Measurements from ENCODE around the gene SEC22A.

Gene SEC22A

DNA sequence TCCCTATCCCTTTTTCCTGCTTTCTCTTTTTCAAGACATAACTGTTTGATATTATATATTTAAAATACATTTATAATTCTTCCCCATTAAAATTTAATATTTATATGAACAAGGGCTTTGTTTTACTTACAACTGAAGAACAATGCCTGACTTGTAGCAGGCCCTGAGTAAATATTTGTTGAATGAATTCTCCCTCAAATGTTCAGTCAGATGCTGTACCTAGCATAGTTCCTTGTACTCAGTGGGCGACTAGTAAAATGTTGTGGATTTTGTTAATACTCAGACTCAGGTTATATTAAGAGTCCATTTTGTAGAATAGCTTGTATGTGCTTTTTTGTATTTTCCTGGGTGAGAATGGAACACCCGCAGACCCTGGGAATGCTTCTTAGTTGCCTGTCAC lies 69.1 kb downstream of the SEC22A start:
- DNase-seq (ENCODE audit: extremely low spot score) = no peak
- TF ChIP-seq CTBP1 (IDR thresholded peaks at IDR 0.05; ENCODE audit: borderline replicate concordance) (no peak), TARDBP (IDR thresholded peaks at IDR 0.05) (no peak)
- CTCF ChIA-PET = no interaction called here
- POLR2A ChIA-PET = no interaction called here

DNA sequence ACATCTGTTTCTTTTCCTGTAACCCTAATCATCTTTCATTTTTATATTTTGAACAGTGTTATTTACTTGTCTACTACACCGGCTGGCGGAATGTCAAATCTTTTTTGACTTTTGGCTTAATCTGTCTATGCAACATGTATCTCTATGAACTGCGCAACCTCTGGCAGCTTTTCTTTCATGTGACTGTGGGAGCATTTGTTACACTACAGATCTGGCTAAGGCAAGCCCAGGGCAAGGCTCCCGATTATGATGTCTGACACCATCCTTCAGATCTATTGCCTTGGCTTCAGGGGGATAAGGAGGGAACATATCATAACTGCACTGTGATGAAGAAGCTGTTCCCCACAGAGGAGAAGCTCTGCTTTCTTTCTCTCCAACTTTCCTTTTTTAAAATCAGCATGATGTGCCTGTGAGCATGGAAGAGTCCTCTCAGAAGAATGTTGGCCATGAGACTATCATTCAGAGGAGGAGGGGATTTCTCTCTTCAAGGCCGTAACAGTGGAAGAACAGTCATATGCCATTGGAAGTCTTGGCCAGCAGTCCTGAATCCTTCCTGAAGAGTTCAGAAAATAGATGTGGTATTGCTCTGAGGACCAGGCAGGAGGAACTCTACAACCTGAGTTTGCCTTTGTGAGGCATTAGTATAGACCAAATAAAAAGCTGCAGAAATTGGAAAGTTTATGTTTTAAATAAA lies 69.9 kb downstream of the SEC22A start:
- ChIA-PET CTCF (interaction anchor here (0.7 kb wide), 1 partner anchor 36 kb away, joined by 3 read pairs; no protein-coding TSS in a partner anchor), POLR2A (no interaction called here)
- no peak for DNase-seq (ENCODE audit: extremely low spot score)
- TF ChIP-seq BHLHE40 (IDR thresholded peaks at IDR 0.05; ENCODE audit: borderline replicate concordance) (no peak), NFRKB (IDR thresholded peaks at IDR 0.05) (no peak), CTBP1 (IDR thresholded peaks at IDR 0.05; ENCODE audit: borderline replicate concordance) (no peak), LEF1 (IDR thresholded peaks at IDR 0.05; ENCODE audit: borderline replicate concordance) (no peak), SUZ12 (IDR thresholded peaks at IDR 0.05) (no peak), FOXA1 (IDR thresholded peaks at IDR 0.05) (no peak), ELF4 (IDR thresholded peaks at IDR 0.05) (no peak), HDGF (IDR thresholded peaks at IDR 0.05; ENCODE audit: borderline replicate concordance) (no peak), TARDBP (IDR thresholded peaks at IDR 0.05) (no peak), FOXM1 (IDR thresholded peaks at IDR 0.05; ENCODE audit: borderline replicate concordance) (no peak), SP1 (IDR thresholded peaks at IDR 0.05) (no peak), L3MBTL2 (conservative IDR thresholded peaks at IDR 0.05) (no peak), ZNF384 (IDR thresholded peaks at IDR 0.05) (no peak), FOXK2 (IDR thresholded peaks at IDR 0.05) (no peak), ARNT (IDR thresholded peaks at IDR 0.05) (no peak)
- TF ChIP-seq, protein P1, sequence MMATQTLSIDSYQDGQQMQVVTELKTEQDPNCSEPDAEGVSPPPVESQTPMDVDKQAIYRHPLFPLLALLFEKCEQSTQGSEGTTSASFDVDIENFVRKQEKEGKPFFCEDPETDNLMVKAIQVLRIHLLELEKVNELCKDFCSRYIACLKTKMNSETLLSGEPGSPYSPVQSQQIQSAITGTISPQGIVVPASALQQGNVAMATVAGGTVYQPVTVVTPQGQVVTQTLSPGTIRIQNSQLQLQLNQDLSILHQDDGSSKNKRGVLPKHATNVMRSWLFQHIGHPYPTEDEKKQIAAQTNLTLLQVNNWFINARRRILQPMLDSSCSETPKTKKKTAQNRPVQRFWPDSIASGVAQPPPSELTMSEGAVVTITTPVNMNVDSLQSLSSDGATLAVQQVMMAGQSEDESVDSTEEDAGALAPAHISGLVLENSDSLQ (IDR thresholded peaks at IDR 0.05) = no peak

DNA sequence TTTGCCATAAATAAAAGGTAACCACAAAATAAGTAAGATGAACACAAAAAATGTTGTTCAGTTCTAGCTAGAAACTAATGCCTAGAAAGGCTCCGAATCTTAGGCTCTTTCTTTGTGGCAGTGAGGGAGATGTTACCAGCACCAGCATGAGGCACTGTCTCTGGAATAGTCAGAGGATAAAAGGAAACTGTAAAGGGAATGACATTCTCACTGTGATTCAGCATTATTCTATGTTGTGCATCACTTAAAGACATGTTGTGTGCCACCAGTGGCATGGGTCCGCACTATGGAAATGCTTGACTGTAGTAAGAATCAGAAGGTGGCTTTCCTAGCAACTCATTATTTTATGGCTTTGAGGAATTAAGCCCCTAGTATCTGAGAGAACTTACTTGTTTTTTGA lies 70.8 kb downstream of the SEC22A start:
- DNase-seq (ENCODE audit: extremely low spot score) = no peak
- ChIA-PET POLR2A (no interaction called here), CTCF (interaction anchor here (0.7 kb wide), 1 partner anchor 35 kb away, joined by 3 read pairs; no protein-coding TSS in a partner anchor)
- no peak for TF ChIP-seq LEF1 (IDR thresholded peaks at IDR 0.05; ENCODE audit: borderline replicate concordance)

DNA sequence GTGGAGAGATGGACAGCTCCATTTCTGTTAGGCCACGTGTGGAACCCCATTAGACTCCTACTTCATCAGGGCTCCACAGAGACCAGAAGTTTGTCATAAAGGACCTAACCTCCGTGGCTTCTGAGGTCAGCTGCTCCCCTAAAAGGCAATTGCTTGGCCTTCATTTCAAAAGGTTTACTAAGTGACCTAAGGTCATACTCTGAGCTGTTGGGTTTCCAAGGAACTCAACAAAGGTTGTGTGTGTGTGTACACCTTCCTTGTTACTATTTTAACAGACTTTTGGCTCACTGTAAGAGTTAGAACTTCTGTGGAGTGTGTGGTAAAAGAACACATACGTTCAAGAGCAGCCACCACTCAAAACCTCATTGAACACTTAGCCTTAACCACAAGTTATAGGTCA lies 73.9 kb downstream of the SEC22A start:
- POLR2A ChIA-PET = no interaction called here
- DNase-seq (ENCODE audit: extremely low spot score) = no peak
- TF ChIP-seq LEF1 (IDR thresholded peaks at IDR 0.05; ENCODE audit: borderline replicate concordance) (no peak), HDGF (IDR thresholded peaks at IDR 0.05; ENCODE audit: borderline replicate concordance) (no peak), CTBP1 (IDR thresholded peaks at IDR 0.05; ENCODE audit: borderline replicate concordance) (no peak)
- CTCF ChIA-PET = no interaction called here

DNA sequence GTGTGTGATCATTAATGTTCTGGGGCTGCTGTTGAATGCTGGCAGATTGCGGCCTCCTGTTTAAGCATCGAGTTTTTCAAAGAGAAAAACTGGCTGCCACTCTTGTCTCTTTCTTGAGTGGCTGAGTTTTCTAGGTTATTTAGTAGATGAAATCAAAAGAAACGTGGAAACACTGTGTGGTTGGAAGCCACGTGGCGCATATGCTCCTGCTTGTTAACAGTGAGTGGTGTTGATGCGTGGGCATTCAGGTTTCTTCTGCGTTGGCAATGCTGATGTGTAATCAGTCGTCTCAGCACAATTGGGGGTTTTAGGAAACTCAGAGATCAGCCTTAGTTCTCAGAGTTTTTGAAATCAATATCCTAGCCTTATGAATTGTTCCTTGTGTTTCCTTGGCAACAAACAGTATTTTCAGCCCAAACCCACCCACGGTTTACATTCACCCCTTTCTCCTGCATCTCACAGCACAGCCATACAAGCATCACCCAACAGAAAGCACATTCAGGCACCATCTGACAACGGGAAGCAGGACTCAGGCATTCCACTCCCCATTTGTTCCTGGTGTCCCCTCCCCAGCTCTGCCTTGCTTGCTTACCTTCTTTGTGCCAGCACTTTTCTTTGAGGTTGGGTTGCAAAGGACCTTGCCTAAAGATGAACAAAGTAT lies 74.7 kb downstream of the SEC22A start:
- POLR2A ChIA-PET = no interaction called here
- no peak for DNase-seq (ENCODE audit: extremely low spot score)
- TF ChIP-seq, protein P1 (IDR thresholded peaks at IDR 0.05) = no peak
- no peak for TF ChIP-seq LEF1 (IDR thresholded peaks at IDR 0.05; ENCODE audit: borderline replicate concordance)
- TF ChIP-seq ZNF384 (IDR thresholded peaks at IDR 0.05) = no peak
- TF ChIP-seq FOXM1 (IDR thresholded peaks at IDR 0.05; ENCODE audit: borderline replicate concordance) = no peak
- no peak for TF ChIP-seq TARDBP (IDR thresholded peaks at IDR 0.05)
- TF ChIP-seq SP1 (IDR thresholded peaks at IDR 0.05) = no peak
- no peak for TF ChIP-seq CTBP1 (IDR thresholded peaks at IDR 0.05; ENCODE audit: borderline replicate concordance)
- no peak for TF ChIP-seq NFRKB (IDR thresholded peaks at IDR 0.05)
- TF ChIP-seq ARNT (IDR thresholded peaks at IDR 0.05) = no peak
- TF ChIP-seq HDGF (IDR thresholded peaks at IDR 0.05; ENCODE audit: borderline replicate concordance) = no peak
- TF ChIP-seq FOXA1 (IDR thresholded peaks at IDR 0.05) = no peak
- no peak for TF ChIP-seq SUZ12 (IDR thresholded peaks at IDR 0.05)
- CTCF ChIA-PET = no interaction called here

DNA sequence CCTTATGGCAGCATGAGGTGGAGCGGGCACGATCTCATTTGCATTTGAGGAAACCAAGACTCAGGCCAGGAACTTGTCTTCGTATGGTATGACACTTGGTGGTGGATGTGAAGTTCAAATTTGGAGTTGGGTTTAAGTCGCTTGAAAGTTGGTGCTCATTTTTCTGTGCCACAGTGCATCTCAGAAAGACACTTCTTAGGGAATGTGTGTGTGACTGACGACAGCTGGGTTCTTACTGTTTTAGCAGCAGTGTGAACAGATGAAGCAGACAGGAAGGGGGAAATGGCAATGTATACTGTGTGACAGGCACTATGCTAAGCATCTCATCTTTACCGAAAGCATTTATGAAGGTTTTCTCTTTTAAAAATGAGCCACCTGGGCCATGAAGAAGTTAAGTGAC lies 75.4 kb downstream of the SEC22A start:
- TF ChIP-seq NFRKB (IDR thresholded peaks at IDR 0.05) (no peak), HDGF (IDR thresholded peaks at IDR 0.05; ENCODE audit: borderline replicate concordance) (no peak), TARDBP (IDR thresholded peaks at IDR 0.05) (no peak)
- TF ChIP-seq, protein P1 (IDR thresholded peaks at IDR 0.05) = no peak

DNA sequence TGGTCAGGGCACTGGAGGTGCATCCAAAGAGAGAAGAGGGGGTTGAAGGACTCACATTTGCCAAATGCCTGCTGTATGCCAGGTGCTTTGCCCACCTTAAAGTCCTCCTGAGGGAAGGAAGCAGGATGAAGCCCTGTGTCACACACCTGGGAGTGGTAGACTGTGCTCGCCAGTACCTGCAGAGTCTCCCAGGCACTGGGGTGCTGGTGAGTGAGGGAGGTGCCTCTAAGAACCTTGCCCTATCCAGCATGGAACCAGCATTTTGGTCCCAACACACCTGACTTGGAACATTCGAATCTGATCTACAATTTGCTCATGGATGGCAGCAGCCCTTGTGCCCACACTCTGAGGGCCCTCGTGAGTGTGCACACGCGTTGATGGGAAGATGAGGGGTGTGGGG lies 76.7 kb downstream of the SEC22A start:
- TF ChIP-seq BHLHE40 (IDR thresholded peaks at IDR 0.05; ENCODE audit: borderline replicate concordance) (no peak), SUZ12 (IDR thresholded peaks at IDR 0.05) (no peak), CTBP1 (IDR thresholded peaks at IDR 0.05; ENCODE audit: borderline replicate concordance) (no peak), TARDBP (IDR thresholded peaks at IDR 0.05) (no peak), FOXA1 (IDR thresholded peaks at IDR 0.05) (no peak), SP1 (IDR thresholded peaks at IDR 0.05) (no peak), ARNT (IDR thresholded peaks at IDR 0.05) (no peak), LEF1 (IDR thresholded peaks at IDR 0.05; ENCODE audit: borderline replicate concordance) (no peak), NFRKB (IDR thresholded peaks at IDR 0.05) (no peak), FOXK2 (IDR thresholded peaks at IDR 0.05) (no peak), L3MBTL2 (conservative IDR thresholded peaks at IDR 0.05) (no peak), FOXM1 (IDR thresholded peaks at IDR 0.05; ENCODE audit: borderline replicate concordance) (no peak), ZNF384 (IDR thresholded peaks at IDR 0.05) (no peak), ELF4 (IDR thresholded peaks at IDR 0.05) (no peak), HDGF (IDR thresholded peaks at IDR 0.05; ENCODE audit: borderline replicate concordance) (no peak)
- TF ChIP-seq, protein P1 (IDR thresholded peaks at IDR 0.05) = no peak
- ChIA-PET CTCF (no interaction called here), POLR2A (no interaction called here)
- no peak for DNase-seq (ENCODE audit: extremely low spot score)

More for the DNA sequence above, 75.4 kb downstream of the SEC22A start:
- CTCF ChIA-PET = no interaction called here
- no peak for DNase-seq (ENCODE audit: extremely low spot score)
- POLR2A ChIA-PET = no interaction called here

Data from HEK293T (cell line).